ENCODE results near the gene RALGDS.
A peak's percentile ranks its signal among the peaks of the same experiment; 100 is the strongest.
"Not testable (repeated sequence)": the region's sequence is repeated elsewhere in the genome, so short reads cannot be mapped to it uniquely, and the experiment has no call there.

Gene RALGDS

GRCh38 chr9:133121198-133121914 lies at the start of gene RALGDS:
RALGDS (minus strand) TSS chr9:133121240; CDS start chr9:133121154, 86 bp downstream.
- peak; percentile 87 for DNase-seq

GRCh38 chr9:133170716-133171115 lies 49.7 kb upstream of the RALGDS start:
- no peak for DNase-seq

DNA sequence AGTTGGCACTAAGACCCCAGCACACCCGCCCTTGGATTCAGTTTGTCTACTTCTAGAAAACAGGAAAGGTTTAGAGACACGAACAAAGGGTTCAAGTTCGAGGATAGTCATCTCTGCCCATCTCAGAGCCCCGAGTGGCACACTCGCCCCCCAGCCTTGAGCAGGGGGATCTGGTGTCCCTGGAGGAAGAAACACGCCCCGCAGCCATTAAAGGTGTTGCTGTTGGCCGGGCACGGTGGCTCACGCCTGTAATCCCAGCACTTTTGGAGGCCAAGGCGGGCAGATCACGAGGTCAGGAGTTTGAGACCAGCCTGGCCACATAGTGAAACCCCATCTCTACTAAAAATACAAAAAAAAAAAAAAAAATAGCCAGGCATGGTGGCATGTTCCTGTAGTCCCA lies 48.6 kb upstream of the RALGDS start:
- DNase-seq: not testable (repeated sequence)

GRCh38 chr9:133169102-133169501 lies 48.1 kb upstream of the RALGDS start:
- DNase-seq: no peak

DNA sequence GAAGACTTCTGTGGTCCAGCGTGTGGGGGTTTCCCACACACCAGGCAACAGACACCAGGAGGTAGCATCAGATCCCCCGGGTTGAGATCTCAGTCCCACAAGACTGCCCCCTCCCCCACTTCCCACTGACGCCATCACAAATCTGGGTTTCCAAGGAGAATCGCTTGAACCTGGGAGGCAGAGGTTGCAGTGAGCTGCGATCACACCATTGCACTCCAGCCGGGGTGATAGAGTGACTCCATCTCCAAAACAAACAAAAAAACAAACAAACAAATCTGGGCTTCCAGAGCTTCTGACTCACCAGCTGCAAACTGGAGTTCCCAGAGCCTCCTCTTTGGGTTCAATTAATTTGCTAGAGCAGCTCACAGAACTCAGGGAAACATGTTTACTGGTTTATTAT lies 47.4 kb upstream of the RALGDS start:
- no peak for DNase-seq

GRCh38 chr9:133167769-133168168 lies 46.7 kb upstream of the RALGDS start:
- DNase-seq: no peak

- no peak for DNase-seq
These were observed 46.2 kb upstream of the RALGDS start for GRCh38 chr9:133167096-133167730.

DNA sequence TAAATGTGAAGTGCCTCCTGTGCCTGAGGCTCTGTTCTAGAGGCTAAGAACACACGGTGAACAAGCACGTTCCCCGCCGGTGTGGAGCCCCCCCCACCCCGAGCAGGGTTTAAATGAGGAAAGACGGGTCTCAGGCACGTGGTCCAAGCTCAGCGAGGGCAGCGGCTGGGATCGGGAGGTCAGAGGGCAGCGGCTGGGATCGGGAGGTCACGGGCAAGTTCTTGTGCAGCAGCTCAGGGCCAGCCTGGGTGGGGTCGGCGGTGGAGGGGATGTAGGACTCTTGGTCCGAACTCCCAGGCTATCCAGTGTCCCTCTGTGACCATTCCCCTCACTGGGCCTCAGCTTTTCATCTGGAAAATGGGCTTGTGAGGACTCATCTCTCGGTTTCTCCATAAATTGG lies 45.4 kb upstream of the RALGDS start:
- DNase-seq: no peak

GRCh38 chr9:133165452-133165730 lies 44.4 kb upstream of the RALGDS start:
- no peak for DNase-seq

DNA sequence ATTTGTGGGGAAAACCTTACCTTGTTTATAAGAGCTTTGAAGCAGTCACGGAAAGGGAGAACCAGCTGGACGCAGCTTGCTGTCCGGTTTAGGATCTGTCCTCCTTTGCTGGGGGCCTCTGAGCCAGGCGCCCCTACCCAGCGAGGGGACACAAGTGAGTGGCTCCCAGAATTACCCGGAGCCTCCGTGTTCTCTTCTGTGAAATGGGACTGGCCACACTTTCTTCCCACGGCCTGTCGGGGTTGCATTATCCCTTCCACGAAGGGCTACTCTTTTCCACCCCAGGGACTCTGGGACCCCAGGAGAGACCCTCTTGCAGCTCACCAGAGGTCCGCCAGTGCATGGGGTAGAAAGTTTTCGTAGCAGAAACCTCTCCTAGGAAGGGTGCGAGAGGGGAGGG lies 43.2 kb upstream of the RALGDS start:
- DNase-seq: no peak

DNA sequence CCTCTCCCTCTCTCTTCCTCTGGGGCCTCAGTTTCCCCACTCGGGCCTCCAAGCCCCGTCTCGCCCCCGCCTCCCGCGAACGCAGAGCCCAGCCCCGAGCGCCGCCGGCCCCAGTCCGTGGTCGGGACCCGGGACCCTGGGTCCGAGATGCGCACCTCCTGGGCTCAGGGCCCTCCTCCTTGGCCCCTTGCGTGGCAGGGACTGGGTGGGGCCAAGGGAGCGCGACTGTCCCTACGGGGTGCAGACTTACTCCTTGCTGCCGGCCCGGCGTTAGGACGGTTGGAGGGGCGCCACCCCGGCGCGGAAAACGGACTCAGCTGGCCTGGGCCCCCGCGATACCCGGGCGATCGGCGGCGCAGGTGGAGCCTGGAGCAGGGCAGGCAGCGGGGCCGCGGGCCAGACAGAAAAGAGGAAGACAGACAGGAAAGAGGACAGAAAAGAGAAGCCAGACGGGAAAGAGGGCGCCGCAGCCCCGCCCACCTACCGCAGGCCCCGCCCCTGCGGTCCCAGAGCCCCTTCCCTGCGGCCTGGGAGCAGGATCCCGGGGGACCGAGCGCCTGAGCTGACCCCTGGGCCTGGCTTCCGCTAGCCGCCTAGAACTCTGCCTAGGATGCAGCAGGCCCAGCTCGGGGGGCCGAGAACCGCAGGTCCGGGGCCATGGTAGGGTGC lies 42.6 kb upstream of the RALGDS start, which contains the start of gene GBGT1:
GBGT1 (minus strand) TSS at position 411 of the 669 bp plus-strand sequence. CDS start 1,502 bp downstream, outside the sequence.
- peak; percentile 34 for DNase-seq

DNA sequence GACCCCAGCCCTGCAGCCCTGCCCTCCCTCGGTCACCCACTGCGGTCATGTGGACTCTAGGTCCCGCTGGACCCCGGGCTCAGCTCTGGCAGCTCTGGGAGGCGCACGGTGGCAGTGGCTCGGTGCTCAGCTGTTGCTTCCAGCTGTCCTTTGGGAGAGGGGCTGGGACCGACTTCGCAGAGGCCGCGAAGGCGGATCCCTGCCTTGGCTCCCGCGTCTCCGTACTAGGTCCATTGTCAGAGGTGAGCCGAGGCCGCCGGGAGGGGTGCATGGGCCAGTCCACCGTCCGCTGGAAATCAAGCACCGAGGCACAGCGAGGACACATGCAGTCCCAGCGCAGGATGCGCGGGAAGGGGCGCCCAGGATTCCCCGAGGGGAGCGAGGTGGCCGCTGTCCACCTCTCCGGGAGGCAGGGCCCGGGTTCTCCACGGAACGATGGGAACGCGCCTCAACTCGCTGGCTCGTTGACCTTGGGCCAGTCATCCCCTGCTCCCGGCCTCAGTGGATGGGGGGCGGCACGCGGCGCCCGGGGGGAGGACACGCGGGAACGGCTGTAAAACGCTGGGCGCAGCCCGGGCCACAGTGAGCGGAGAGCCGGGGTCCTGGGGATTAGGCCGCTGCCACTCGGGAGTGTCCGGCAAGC lies 41.9 kb upstream of the RALGDS start:
- no peak for DNase-seq

GRCh38 chr9:133161547-133161950 lies 40.5 kb upstream of the RALGDS start:
- no peak for DNase-seq

GRCh38 chr9:133160742-133161546 lies 39.9 kb upstream of the RALGDS start:
- peak; percentile 52 for DNase-seq

GRCh38 chr9:133158695-133159094 lies 37.7 kb upstream of the RALGDS start:
- DNase-seq: no peak

- no peak for DNase-seq
These were observed 34.1 kb upstream of the RALGDS start for GRCh38 chr9:133155156-133155555.

- no peak for DNase-seq
These were observed 33.3 kb upstream of the RALGDS start for GRCh38 chr9:133154097-133154989.

- no peak for DNase-seq
These were observed 32.4 kb upstream of the RALGDS start for GRCh38 chr9:133153227-133154096.

DNA sequence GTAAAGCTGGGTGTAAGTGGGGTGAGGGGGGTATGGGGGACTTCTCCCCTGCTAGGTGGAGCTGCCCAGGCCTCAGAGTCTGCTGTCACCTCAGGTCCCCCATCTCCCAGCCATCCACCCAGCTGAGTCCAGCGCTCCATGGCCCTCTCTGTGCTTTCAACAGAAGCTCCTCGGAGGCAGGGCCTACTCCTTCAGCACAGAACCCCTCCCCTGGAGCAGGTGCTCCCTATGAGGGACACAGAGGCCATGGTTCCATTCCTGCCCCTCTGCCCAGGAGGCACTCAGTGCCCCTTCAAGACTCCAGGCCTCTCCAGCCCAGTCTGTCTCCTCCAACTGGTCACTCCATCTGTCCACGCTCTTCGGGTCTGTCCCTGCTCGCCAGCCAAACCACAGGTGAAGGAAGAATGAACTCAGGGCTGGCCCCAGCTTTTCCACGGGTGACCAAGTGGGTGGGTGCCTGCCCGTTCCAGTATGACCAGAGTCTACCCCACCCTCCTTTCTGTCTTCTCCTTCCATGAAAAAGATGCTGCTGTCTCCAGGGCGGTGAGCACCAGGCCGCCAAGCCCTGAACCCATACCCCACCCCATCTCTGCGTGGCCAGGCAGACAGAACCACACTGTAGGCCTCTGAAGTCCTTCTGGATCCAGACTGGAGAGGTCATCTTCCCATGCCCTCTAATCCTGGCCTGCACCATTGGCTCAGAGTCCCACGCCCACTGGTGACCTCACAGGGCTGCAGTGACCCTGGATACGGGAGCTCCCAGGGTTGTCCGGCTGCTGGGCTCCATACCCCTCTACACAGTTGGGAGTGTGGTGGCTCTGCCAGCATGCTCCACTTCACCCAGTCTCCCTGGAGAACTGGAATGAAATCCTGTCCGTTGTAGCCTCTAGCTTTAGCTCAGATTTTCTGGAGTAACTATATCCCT lies 30.8 kb upstream of the RALGDS start:
- no peak for DNase-seq

GRCh38 chr9:133151041-133151440 lies 30.0 kb upstream of the RALGDS start:
- no peak for DNase-seq
